Nephron (organoid): ENCODE measurements around the gene ARSA.

Experiments used
- H3K27ac Mint-ChIP-seq, 3 experiments: 2 replicates each; pipeline ENCODE4 v1.8.0; 2020; ENCODE audit warnings: mixed read lengths in 3 of 3, mild to moderate bottlenecking in 2 of 3, moderate library complexity in 1 of 3
- H3K27me3 Mint-ChIP-seq: 2 replicates; pipeline ENCODE4 v1.8.0; 2021; ENCODE audit warnings: low read depth, mild to moderate bottlenecking, moderate library complexity, mixed read lengths
- H3K36me3 Mint-ChIP-seq: 2 replicates; pipeline ENCODE4 v1.8.0; 2020; ENCODE audit warnings: low read depth, mixed read lengths
- H3K4me1 Mint-ChIP-seq: 2 replicates; pipeline ENCODE4 v1.8.0; 2020; ENCODE audit warnings: mixed read lengths
- H3K4me3 Mint-ChIP-seq, 3 experiments: 2 replicates each; pipeline ENCODE4 v1.8.0; 2020; ENCODE audit warnings: mild to moderate bottlenecking in 3 of 3, mixed read lengths in 3 of 3, moderate library complexity in 2 of 3
- H3K9me3 Mint-ChIP-seq: 2 replicates; pipeline ENCODE4 v1.8.0; 2020; ENCODE audit warnings: mixed read lengths
- TF ChIP-seq, protein P1 (sequence below), 3 experiments: fragments of 200-600 bp; sonication (generic); IDR thresholded peaks; one replicate each; pipeline ENCODE4 v1.5.0; 2021; ENCODE audit warnings: antibody characterized with exemption in 3 of 3; ENCODE audit not compliant: unreplicated experiment in 3 of 3

Gene ARSA

DNA sequence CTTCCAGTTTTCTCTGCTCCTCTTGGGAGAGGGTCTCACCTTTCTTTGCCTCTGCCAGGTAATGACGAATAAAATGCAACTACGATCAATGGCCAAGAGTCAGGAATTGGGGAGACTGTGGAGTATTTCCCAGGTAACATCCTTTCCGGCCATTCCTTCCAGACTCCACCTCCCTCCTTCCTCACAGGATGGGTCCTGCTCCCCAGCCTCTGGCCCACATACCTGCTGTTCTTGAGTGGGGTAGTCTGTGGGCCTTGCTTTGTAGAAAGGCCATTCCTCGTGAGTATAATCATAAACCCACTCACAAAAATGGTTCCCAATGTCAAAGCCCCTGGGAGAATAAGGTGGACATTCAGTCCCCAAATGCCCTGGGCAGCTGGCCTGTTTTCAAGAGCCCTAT is 48.2 kb downstream of the ARSA start:
- H3K27ac Mint-ChIP-seq: peak overlapping the region in 1 of 3 experiments; percentile 23
- H3K9me3 Mint-ChIP-seq: no peaks in the 10 kb centered on the region
- TF ChIP-seq, protein P1, sequence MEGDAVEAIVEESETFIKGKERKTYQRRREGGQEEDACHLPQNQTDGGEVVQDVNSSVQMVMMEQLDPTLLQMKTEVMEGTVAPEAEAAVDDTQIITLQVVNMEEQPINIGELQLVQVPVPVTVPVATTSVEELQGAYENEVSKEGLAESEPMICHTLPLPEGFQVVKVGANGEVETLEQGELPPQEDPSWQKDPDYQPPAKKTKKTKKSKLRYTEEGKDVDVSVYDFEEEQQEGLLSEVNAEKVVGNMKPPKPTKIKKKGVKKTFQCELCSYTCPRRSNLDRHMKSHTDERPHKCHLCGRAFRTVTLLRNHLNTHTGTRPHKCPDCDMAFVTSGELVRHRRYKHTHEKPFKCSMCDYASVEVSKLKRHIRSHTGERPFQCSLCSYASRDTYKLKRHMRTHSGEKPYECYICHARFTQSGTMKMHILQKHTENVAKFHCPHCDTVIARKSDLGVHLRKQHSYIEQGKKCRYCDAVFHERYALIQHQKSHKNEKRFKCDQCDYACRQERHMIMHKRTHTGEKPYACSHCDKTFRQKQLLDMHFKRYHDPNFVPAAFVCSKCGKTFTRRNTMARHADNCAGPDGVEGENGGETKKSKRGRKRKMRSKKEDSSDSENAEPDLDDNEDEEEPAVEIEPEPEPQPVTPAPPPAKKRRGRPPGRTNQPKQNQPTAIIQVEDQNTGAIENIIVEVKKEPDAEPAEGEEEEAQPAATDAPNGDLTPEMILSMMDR (IDR thresholded peaks at IDR 0.05; ENCODE audit: unreplicated experiment in 3 of 3): no peak
- peak overlapping the region in 2 of 3 experiments; percentile 58 to 72 for H3K4me3 Mint-ChIP-seq
- H3K4me1 Mint-ChIP-seq: peaks cover 6% of the 10 kb centered on the region
- no peaks in the 10 kb centered on the region for H3K27me3 Mint-ChIP-seq
- H3K36me3 Mint-ChIP-seq: peaks cover 16% of the 10 kb centered on the region

DNA sequence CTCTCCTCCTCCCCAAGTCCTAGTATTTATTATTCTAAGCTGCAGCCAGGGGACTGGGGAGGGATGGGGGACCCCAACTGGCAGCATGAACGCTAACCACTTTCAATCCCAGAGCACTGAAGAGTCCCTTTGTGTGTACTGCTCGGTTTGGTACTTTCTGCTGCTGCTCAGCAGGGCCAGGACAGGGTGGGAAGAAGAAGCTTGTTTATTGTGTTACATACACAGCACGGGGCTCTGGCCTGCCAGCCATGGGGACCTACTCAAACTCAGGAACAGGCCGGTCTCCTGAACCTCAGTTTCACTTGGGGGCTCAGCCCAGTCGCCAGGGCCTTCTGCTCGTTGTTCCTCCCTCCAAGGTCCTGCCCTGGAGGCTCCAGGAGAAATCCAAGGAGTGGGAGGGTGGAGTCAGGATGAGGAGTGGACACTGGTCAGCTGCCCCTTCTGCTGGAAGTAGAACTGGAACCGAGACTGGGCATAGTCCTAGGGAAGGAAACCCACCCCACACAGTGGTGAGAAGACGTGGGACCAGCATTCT is 49.1 kb downstream of the ARSA start:
- peaks cover 6% of the 10 kb centered on the region for H3K4me1 Mint-ChIP-seq
- no peaks in the 10 kb centered on the region for H3K9me3 Mint-ChIP-seq
- H3K27ac Mint-ChIP-seq: no peak overlapping the region
- H3K27me3 Mint-ChIP-seq: no peaks in the 10 kb centered on the region
- TF ChIP-seq, protein P1 (IDR thresholded peaks at IDR 0.05; ENCODE audit: unreplicated experiment in 3 of 3): no peak
- H3K4me3 Mint-ChIP-seq: peak overlapping the region in 1 of 3 experiments; percentile 43
- H3K36me3 Mint-ChIP-seq: peaks cover 16% of the 10 kb centered on the region

DNA sequence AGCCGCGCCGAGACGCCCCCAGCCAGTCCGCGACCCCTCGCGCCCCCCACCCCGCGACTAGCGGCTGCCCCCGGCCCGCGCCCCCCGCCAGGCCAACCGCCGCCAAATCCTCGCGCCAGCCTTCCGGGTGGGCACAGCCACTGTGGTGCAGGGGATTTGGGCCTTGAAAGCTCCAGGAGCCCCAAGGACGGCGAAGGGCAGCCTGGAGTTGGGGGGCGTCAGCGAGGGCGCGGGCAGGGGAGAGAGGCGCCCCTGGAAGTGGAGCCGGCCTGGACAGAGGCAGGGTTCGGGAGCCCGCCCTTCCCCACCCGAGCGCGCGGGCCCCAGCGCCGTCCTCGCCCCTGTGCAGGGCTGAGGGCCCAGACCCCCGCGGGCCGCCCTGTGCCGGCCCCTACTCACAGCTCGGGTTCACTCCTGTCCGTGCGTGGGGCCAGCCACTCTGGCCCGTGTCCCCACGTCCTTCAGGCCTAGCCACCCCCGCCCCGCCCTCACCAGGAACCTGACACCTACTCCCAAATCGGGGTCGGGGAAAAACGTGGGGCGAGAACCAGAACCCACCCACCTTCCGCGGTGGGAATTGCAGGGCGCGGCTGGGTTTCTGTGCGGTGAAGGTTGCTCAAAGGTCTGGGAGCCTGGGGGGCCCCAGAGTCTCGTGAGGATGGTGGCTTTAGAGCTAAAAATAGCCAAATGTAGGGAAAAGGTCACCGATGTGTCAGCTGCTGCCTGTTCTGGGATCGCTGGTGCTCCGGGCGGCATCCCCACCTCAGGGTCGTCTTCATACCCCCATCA is 49.8 kb downstream of the ARSA start, which contains the start of gene CPT1B:
Gene CPT1B (minus strand): TSS at position 441 of the 789 bp plus-strand sequence. CDS start 512 bp downstream, outside the sequence.
- no peak within 1 kb of the TSS for H3K27ac Mint-ChIP-seq
- H3K4me1 Mint-ChIP-seq: peaks cover 6% of the 10 kb centered on the region

DNA sequence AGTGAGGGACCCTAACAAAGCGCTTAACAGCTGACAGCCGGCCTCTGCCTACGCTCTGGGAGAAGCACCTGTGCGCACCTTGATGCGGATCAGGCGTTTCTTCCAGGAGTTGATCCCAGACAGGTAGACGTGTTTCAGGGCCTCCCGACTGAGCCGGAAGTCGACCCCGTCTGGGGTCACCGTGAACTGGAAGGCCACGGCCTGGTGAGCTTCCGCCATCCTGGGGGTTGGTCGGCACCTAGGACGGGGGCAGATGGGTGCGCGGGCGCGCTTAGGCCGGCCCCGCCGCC is 50.3 kb downstream of the ARSA start:
- Mint-ChIP-seq H3K9me3 (no peaks in the 10 kb centered on the region), H3K4me3 (no peak overlapping the region), H3K27me3 (no peaks in the 10 kb centered on the region), H3K4me1 (peaks cover 6% of the 10 kb centered on the region), H3K27ac (no peak overlapping the region), H3K36me3 (peaks cover 16% of the 10 kb centered on the region)
- TF ChIP-seq, protein P1 (IDR thresholded peaks at IDR 0.05; ENCODE audit: unreplicated experiment in 3 of 3): no peak

More for the DNA sequence above, 49.8 kb downstream of the ARSA start, which contains the start of gene CPT1B:
- no peaks in the 10 kb centered on the region for H3K27me3 Mint-ChIP-seq
- peak within 1 kb of the TSS in 2 of 3 experiments; percentile 32 to 43 for H3K4me3 Mint-ChIP-seq
- TF ChIP-seq, protein P1 (IDR thresholded peaks at IDR 0.05; ENCODE audit: unreplicated experiment in 3 of 3): no peak
- H3K36me3 Mint-ChIP-seq: peaks cover 16% of the 10 kb centered on the region
- no peaks in the 10 kb centered on the region for H3K9me3 Mint-ChIP-seq

DNA sequence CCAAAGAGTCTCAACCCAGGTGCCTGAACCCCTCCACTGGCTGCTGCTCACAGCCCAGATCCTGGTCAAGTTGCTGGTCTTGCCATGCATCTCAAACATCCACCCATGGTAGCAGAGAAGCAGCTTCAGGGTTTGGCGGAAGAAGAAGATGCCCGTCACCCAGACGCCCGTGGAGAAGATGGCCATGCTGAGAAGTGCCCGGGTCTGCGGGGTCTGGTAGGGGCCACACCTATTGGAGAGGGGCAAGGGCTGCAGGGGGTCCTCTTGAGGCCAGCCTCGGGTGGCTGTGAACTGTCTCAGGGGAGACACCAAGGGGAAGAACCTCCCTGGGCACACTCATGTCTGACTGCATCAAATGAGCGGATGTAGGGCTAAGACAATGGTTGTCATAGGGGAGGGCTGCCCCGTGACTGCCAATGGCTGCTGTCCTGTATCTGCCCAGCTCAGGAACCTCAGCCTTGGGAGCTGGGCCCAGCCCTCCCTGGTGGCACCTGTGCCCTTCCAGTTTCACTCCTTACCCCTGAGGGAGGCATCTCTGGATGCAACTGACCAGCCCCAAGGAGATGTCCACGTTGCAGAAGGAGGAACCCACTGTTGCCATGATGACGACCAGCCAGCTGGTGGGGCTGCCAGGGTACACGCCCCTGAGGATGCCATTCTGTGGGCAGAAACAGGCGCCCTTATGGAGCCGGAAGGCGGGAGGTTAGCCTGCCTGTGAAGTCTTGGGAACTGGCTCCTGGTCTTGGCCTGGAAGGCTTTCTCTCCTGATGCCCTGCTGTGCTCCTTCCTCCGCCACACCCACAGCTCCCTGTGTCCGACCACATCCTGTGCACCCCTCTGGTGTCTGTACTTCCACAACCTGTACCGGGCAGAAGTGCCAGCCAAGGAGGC is 50.9 kb downstream of the ARSA start:
- Mint-ChIP-seq H3K9me3 (no peaks in the 10 kb centered on the region), H3K27me3 (no peaks in the 10 kb centered on the region), H3K36me3 (peaks cover 16% of the 10 kb centered on the region), H3K4me1 (peaks cover 6% of the 10 kb centered on the region), H3K4me3 (peak overlapping the region in 1 of 3 experiments; percentile 16), H3K27ac (no peak overlapping the region)
- TF ChIP-seq, protein P1 (IDR thresholded peaks at IDR 0.05; ENCODE audit: unreplicated experiment in 3 of 3): no peak
